H9 (cell line): ENCODE data around the gene LRRC37A3. TPM values are rescaled to one million over a fixed set of nuclear protein-coding genes. Genes with fewer than 3 reads are reported as not detected.
"Not testable (repeated sequence)": the region's sequence is repeated elsewhere in the genome, so short reads cannot be mapped to it uniquely, and the experiment has no call there.

Experiments
- DNase-seq: peaks from one replicate; pipeline ENCODE4 v3.0.0-alpha.2; 2017
- H2AFZ ChIP-seq: one replicate; pipeline ENCODE4 v1.6.1; 2013; ENCODE audit warnings: mild to moderate bottlenecking, low read length, control low read depth, moderate library complexity
- H2AK5ac ChIP-seq: 2 replicates; pipeline ENCODE4 v1.6.1; 2013; ENCODE audit warnings: low read length, control low read depth, mixed read lengths; ENCODE audit not compliant: insufficient read length
- H2BK120ac ChIP-seq: one replicate; pipeline ENCODE4 v1.6.1; 2013; ENCODE audit warnings: low read depth, mild to moderate bottlenecking, low read length, control low read depth, inconsistent platforms; ENCODE audit not compliant: poor library complexity, severe bottlenecking
- H2BK12ac ChIP-seq: 2 replicates; pipeline ENCODE4 v1.6.1; 2013; ENCODE audit warnings: low read length, control low read depth, mixed read lengths, low read depth; ENCODE audit not compliant: insufficient read length
- H2BK15ac ChIP-seq: 2 replicates; pipeline ENCODE4 v1.6.1; 2013; ENCODE audit warnings: low read depth, low read length, control low read depth
- H2BK20ac ChIP-seq: one replicate; pipeline ENCODE4 v1.6.1; 2013; ENCODE audit warnings: low read depth, mild to moderate bottlenecking, low read length, control low read depth, inconsistent platforms; ENCODE audit not compliant: poor library complexity, severe bottlenecking
- H2BK5ac ChIP-seq: 2 replicates; pipeline ENCODE4 v1.6.1; 2013; ENCODE audit warnings: low read length, control low read depth, mixed read lengths; ENCODE audit not compliant: insufficient read length
- H3K14ac ChIP-seq: 2 replicates; pipeline ENCODE4 v1.6.1; 2013; ENCODE audit warnings: low read length, control low read depth; ENCODE audit not compliant: insufficient read depth
- H3K18ac ChIP-seq: 2 replicates; pipeline ENCODE4 v1.6.1; 2013; ENCODE audit warnings: low read depth, mild to moderate bottlenecking, mixed read lengths, low read length, control low read depth; ENCODE audit not compliant: insufficient read length
- H3K23ac ChIP-seq: 2 replicates; pipeline ENCODE4 v1.6.1; 2013; ENCODE audit warnings: low read length, control low read depth, mixed read lengths, low read depth; ENCODE audit not compliant: insufficient read length
- H3K23me2 ChIP-seq: 2 replicates; pipeline ENCODE4 v1.6.1; 2013; ENCODE audit warnings: low read depth, mild to moderate bottlenecking, mixed read lengths, low read length, control low read depth; ENCODE audit not compliant: insufficient read length, poor library complexity, severe bottlenecking
- H3K27ac ChIP-seq: 2 replicates; pipeline ENCODE4 v1.5.1; 2013; ENCODE audit warnings: low read length, control low read depth, mixed read lengths, low read depth; ENCODE audit not compliant: insufficient read length
- H3K27me3 ChIP-seq: 2 replicates; pipeline ENCODE4 v1.6.1; 2013; ENCODE audit warnings: low read length, control low read depth, inconsistent platforms; ENCODE audit not compliant: insufficient read depth
- H3K4ac ChIP-seq: 2 replicates; pipeline ENCODE4 v1.6.1; 2013; ENCODE audit warnings: low read depth, mild to moderate bottlenecking, control low read depth, inconsistent platforms, low read length, moderate library complexity
- H3K4me1 ChIP-seq: 2 replicates; pipeline ENCODE4 v1.6.1; 2013; ENCODE audit warnings: low read length, control low read depth, inconsistent platforms; ENCODE audit not compliant: insufficient read depth
- H3K4me2 ChIP-seq: 2 replicates; pipeline ENCODE4 v1.6.1; 2013; ENCODE audit warnings: low read length, control low read depth, mixed read lengths; ENCODE audit not compliant: insufficient read length, insufficient read depth
- H3K56ac ChIP-seq: 2 replicates; pipeline ENCODE4 v1.6.1; 2013; ENCODE audit warnings: low read depth, mild to moderate bottlenecking, mixed read lengths, low read length, control low read depth; ENCODE audit not compliant: insufficient read length
- H3K79me1 ChIP-seq: 2 replicates; pipeline ENCODE4 v1.6.1; 2013; ENCODE audit warnings: low read depth, mild to moderate bottlenecking, moderate library complexity, low read length, control low read depth, inconsistent platforms; ENCODE audit not compliant: insufficient read depth, poor library complexity, severe bottlenecking
- H3K79me2 ChIP-seq: 2 replicates; pipeline ENCODE4 v1.6.1; 2013; ENCODE audit warnings: low read length, control low read depth, inconsistent platforms; ENCODE audit not compliant: insufficient read depth
- H3K9ac ChIP-seq: 2 replicates; pipeline ENCODE4 v1.6.1; 2013; ENCODE audit warnings: low read length, control low read depth, mixed read lengths; ENCODE audit not compliant: insufficient read length; ENCODE audit errors: extremely low read depth
- H3K9me3 ChIP-seq: one replicate; pipeline ENCODE4 v1.6.1; 2013; ENCODE audit warnings: low read depth, low read length, inconsistent platforms; ENCODE audit not compliant: control insufficient read depth
- H3T11ph ChIP-seq: one replicate; pipeline ENCODE4 v1.6.1; 2013; ENCODE audit warnings: mild to moderate bottlenecking, low read length, control low read depth, inconsistent platforms
- H4K20me1 ChIP-seq: one replicate; pipeline ENCODE4 v1.6.1; 2013; ENCODE audit not compliant: control insufficient read depth, insufficient read length, insufficient read depth
- H4K5ac ChIP-seq: 2 replicates; pipeline ENCODE4 v1.6.1; 2013; ENCODE audit warnings: low read depth, mild to moderate bottlenecking, mixed read lengths, low read length, control low read depth; ENCODE audit not compliant: insufficient read length
- H4K8ac ChIP-seq: replicated peaks from 2 replicates; pipeline ENCODE4 v1.6.1; 2013; ENCODE audit warnings: low read length, control low read depth, mixed read lengths, low read depth; ENCODE audit not compliant: insufficient read length
- H4K91ac ChIP-seq: 2 replicates; pipeline ENCODE4 v1.6.1; 2013; ENCODE audit warnings: low read depth, mild to moderate bottlenecking, moderate library complexity, mixed read lengths, low read length, control low read depth; ENCODE audit not compliant: insufficient read length
- H3K27ac Mint-ChIP-seq, 3 experiments: 2 replicates in 2 of 3; 3 replicates in 1 of 3; pipeline ENCODE4 v1.8.0; 2020 to 2021; ENCODE audit warnings: mixed read lengths in 3 of 3, mild to moderate bottlenecking in 1 of 3, moderate library complexity in 1 of 3
- H3K27me3 Mint-ChIP-seq: 2 replicates; pipeline ENCODE4 v1.8.0; 2021; ENCODE audit warnings: low read depth, mild to moderate bottlenecking, moderate library complexity, mixed read lengths
- H3K36me3 Mint-ChIP-seq, 3 experiments: 2 replicates in 2 of 3; 3 replicates in 1 of 3; pipeline ENCODE4 v1.8.0; 2020 to 2021; ENCODE audit warnings: low read depth in 3 of 3, mixed read lengths in 3 of 3; ENCODE audit not compliant: insufficient read depth in 1 of 3
- H3K4me1 Mint-ChIP-seq, 2 experiments: 2 replicates each; pipeline ENCODE4 v1.8.0; 2020; ENCODE audit warnings: mixed read lengths in 2 of 2
- H3K4me3 Mint-ChIP-seq, 2 experiments: 2 replicates in 1 of 2; 3 replicates in 1 of 2; pipeline ENCODE4 v1.8.0; 2020 to 2021; ENCODE audit warnings: mild to moderate bottlenecking in 2 of 2, mixed read lengths in 2 of 2, moderate library complexity in 1 of 2
- H3K9me3 Mint-ChIP-seq, 2 experiments: 2 replicates in 1 of 2; 3 replicates in 1 of 2; pipeline ENCODE4 v1.8.0; 2020; ENCODE audit warnings: mild to moderate bottlenecking in 2 of 2, mixed read lengths in 2 of 2, moderate library complexity in 1 of 2
- WGBS: extraction: QIAGEN DNeasy Blood & Tissue Kit; methylation state at CpG from one replicate; pipeline ENCODE4 v1.1.7; 2013; ENCODE audit warnings: missing lambda C conversion rate, low lambda C conversion rate, mixed read lengths; ENCODE audit not compliant: insufficient read length; ENCODE audit errors: extremely low coverage; 5-methylcytosine and 5-hydroxymethylcytosine counted together
- total RNA-seq: library from RNA; stranded (reverse); gene quantifications from 2 replicates; pipeline ENCODE4 v1.2.1, GENCODE V29; 2021

The LRRC37A3 gene
- total RNA-seq, 1 experiment from 2014 or later, result 5.4 TPM

DNA sequence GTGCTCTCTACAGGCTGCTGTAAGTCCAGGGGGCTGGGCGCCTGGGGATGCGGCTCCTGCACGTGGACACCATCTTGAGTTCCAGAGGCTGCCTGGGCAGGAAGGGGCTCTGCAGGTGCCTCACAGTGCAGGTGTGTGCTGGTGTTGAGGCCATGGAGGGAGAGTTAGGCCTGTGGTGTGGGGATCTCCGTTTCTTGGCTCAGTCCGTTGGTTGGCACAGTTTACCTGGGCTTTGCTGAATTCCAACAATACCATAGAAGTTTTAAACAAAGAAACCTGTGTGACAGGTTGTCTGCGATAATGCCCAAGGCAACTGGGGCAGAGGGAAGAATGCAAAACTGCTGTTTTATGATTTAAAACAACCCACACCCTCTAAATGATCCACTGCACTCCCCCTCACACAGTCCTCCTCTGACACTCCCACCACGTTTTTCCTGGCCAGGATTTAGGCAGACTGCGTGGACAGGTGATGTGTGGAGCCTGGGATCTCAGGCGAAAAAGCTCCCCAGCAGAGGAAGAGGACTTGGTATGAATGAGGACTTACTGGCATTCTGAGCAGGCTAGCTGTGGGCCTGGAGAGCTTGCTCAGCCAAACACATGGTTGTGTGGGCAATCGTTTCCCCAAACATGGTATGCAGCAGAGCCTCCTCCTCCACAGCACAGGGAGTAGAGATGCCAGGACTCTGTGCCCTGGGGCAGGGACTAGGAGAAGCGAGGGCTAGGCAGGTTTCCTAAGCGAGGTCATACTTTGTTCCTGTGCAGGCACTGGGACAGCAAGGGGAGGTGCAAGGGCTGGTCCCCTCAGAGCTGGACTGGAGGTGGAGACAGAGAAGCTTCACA lies 104.1 kb downstream of the LRRC37A3 start:
- H3T11ph ChIP-seq, H3K9me3 ChIP-seq, H3K9ac ChIP-seq, H2BK20ac ChIP-seq, H2AFZ ChIP-seq, H2BK120ac ChIP-seq, H3K79me1 ChIP-seq, H3K36me3 Mint-ChIP-seq, H3K4me1 Mint-ChIP-seq, H3K79me2 ChIP-seq, H3K4me3 Mint-ChIP-seq, H3K14ac ChIP-seq, H3K4me2 ChIP-seq, H4K91ac ChIP-seq, H3K27ac ChIP-seq, H2AK5ac ChIP-seq, DNase-seq, H3K27me3 Mint-ChIP-seq, H3K23me2 ChIP-seq, H4K20me1 ChIP-seq, H3K23ac ChIP-seq, H2BK12ac ChIP-seq, H3K27me3 ChIP-seq, H3K4ac ChIP-seq, H4K8ac ChIP-seq, H2BK15ac ChIP-seq, H4K5ac ChIP-seq, H3K18ac ChIP-seq, H3K4me1 ChIP-seq, H3K56ac ChIP-seq, H2BK5ac ChIP-seq, H3K9me3 Mint-ChIP-seq: not testable (repeated sequence)
- WGBS, result no CpG with 5 or more reads among the region's 12 CpGs
- H3K27ac Mint-ChIP-seq, result 0 out of 7 replicates have a peak overlapping the region, but pooled peaks of 1 of the 3 experiments have one; percentile 61

DNA sequence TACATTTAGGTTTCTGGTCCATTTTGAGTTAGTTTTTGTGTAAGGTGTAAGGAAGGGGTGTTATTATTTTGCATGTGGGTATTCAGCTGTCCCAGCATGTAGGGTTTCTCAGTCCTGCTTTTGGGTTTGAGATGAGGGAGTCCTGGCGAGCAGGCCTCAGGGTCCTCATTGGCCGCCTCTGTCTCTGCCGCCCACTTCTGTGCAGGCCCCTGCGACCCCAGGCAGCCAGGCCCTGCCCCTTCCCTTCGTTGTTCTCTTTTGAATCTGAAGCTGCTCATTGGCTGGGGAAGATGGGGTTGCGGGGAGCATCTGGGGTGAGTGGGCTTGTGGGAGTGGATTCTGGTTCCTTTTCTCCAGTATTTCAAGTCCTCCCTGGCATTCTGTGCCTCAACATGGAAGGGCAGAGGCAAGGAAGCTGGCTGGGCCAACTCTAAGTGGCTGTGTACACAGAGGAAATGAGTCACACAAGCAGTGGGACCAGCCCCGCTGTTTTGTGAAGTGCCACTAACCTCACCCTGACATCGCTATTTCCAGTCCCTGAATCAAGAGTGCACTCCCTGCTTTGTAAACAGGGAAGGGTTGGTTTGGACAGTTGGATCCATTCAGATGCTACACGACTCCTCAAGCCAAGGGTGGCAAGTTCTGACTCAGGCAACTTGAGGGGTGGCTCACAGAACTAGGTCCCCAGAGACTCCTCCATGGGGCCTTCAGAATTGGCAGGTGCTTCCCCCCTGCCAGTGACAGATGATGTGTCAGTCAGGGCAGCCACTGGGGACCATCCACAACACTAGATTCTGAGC lies 110.9 kb downstream of the LRRC37A3 start:
- H2BK120ac ChIP-seq, H3K9me3 ChIP-seq, H3K9me3 Mint-ChIP-seq, H3K4me2 ChIP-seq, H2AFZ ChIP-seq, H3K23ac ChIP-seq, H3K56ac ChIP-seq, H2BK15ac ChIP-seq, H3K4me1 ChIP-seq, DNase-seq, H3K4me3 Mint-ChIP-seq, H3K4ac ChIP-seq, H2AK5ac ChIP-seq, H3K27ac ChIP-seq, H3T11ph ChIP-seq, H3K9ac ChIP-seq, H4K5ac ChIP-seq, H4K20me1 ChIP-seq, H3K27me3 ChIP-seq, H3K27me3 Mint-ChIP-seq, H3K14ac ChIP-seq, H3K23me2 ChIP-seq, H3K36me3 Mint-ChIP-seq, H4K91ac ChIP-seq, H2BK20ac ChIP-seq, H3K79me2 ChIP-seq, H2BK12ac ChIP-seq, H4K8ac ChIP-seq, H3K18ac ChIP-seq, H3K4me1 Mint-ChIP-seq, H2BK5ac ChIP-seq, H3K79me1 ChIP-seq: not testable (repeated sequence)
- peak overlapping the region in 1 of 3 experiments; percentile 15; a peak in 1 of 7 replicates for H3K27ac Mint-ChIP-seq
- no CpG with 5 or more reads among the region's 9 CpGs for WGBS
